MCF 10A (cell line): ENCODE data around the gene CD44. TPM values are rescaled to one million over a fixed set of nuclear protein-coding genes. Genes with fewer than 3 reads are reported as not detected.

Source experiments
- BruUV-seq: library from RNA; stranded (reverse); fragments of 400-500 nt; replicated peaks from 2 replicates; lab custom pipeline; 2021; lab: Mats Ljungman, UMichigan
- CTCF ChIA-PET: fragments of 300-600 bp; sonication (Branson Sonifier 250); formaldehyde crosslinking; extraction: SDS; loops from one replicate; lab custom pipeline; 2021; ENCODE audit warnings: antibody characterized with exemption, inconsistent platforms; lab: Yijun Ruan, JAX
- POLR2A ChIA-PET: fragments of 300-600, 350-650 bp; sonication (Branson Sonifier 250); formaldehyde crosslinking; extraction: SDS; loops from one replicate; lab custom pipeline; 2020; ENCODE audit warnings: antibody characterized with exemption, inconsistent platforms; lab: Yijun Ruan, JAX
- DNase-seq: peaks from one replicate; pipeline ENCODE4 v3.0.0-alpha.2; 2018; ENCODE audit not compliant: unreplicated experiment
- H3K27ac Mint-ChIP-seq: one replicate; pipeline ENCODE4 v1.8.0; 2022; ENCODE audit warnings: mild to moderate bottlenecking, low read depth, mixed read lengths; ENCODE audit not compliant: unreplicated experiment
- H3K27me3 Mint-ChIP-seq: one replicate; pipeline ENCODE4 v1.8.0; 2022; ENCODE audit warnings: mixed read lengths; ENCODE audit not compliant: insufficient read depth, unreplicated experiment
- H3K36me3 Mint-ChIP-seq: one replicate; pipeline ENCODE4 v1.8.0; 2022; ENCODE audit warnings: mild to moderate bottlenecking, moderate library complexity, mixed read lengths; ENCODE audit not compliant: insufficient read depth, unreplicated experiment
- H3K4me1 Mint-ChIP-seq: one replicate; pipeline ENCODE4 v1.8.0; 2022; ENCODE audit warnings: mixed read lengths; ENCODE audit not compliant: insufficient read depth, unreplicated experiment
- H3K4me3 Mint-ChIP-seq: one replicate; pipeline ENCODE4 v1.8.0; 2022; ENCODE audit warnings: mild to moderate bottlenecking, moderate library complexity, mixed read lengths; ENCODE audit not compliant: unreplicated experiment
- H3K9me3 Mint-ChIP-seq: one replicate; pipeline ENCODE4 v1.8.0; 2022; ENCODE audit warnings: mixed read lengths; ENCODE audit not compliant: unreplicated experiment
- intact Hi-C: fragments of 100-400 bp; cut with micrococcal nuclease; formaldehyde crosslinking; loops from 2 replicates; pipeline ENCODE4 v1.14.1; 2022
- total RNA-seq: library from RNA; stranded (reverse); gene quantifications from 2 replicates; pipeline ENCODE4 v1.2.3, GENCODE V29; 2022
- TF ChIP-seq, protein P1 (sequence below): fragments of 200-600 bp; IDR thresholded peaks from one replicate; pipeline ENCODE4 v1.8.0; 2022; ENCODE audit warnings: antibody characterized with exemption, mild to moderate bottlenecking; ENCODE audit not compliant: unreplicated experiment

CD44 gene
- total RNA-seq, 1 experiment from 2014 or later, result 446 TPM

DNA sequence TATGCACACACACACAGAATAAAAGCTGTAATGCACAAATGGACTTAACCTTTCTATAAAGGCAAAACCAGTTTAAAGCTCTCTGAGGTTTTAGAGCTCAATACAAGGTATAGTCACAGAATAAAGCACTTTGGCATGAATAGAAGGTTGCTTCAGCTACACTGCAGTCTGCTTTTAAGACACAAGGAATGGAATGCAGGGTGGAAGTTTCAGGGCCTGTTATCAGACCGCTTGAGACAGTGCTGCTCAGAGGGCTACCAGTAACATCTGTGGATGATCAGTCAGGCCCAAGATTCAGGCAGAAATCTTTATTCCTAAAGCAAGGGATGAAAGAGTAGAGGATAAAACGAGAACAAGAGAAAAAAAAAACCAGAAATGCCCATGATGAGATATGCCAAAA, 46.7 kb downstream of the CD44 start:
- intact Hi-C loops, result no loop called here
- TF ChIP-seq, protein P1, sequence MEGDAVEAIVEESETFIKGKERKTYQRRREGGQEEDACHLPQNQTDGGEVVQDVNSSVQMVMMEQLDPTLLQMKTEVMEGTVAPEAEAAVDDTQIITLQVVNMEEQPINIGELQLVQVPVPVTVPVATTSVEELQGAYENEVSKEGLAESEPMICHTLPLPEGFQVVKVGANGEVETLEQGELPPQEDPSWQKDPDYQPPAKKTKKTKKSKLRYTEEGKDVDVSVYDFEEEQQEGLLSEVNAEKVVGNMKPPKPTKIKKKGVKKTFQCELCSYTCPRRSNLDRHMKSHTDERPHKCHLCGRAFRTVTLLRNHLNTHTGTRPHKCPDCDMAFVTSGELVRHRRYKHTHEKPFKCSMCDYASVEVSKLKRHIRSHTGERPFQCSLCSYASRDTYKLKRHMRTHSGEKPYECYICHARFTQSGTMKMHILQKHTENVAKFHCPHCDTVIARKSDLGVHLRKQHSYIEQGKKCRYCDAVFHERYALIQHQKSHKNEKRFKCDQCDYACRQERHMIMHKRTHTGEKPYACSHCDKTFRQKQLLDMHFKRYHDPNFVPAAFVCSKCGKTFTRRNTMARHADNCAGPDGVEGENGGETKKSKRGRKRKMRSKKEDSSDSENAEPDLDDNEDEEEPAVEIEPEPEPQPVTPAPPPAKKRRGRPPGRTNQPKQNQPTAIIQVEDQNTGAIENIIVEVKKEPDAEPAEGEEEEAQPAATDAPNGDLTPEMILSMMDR, result no peak
- Mint-ChIP-seq H3K9me3 (no peaks in the 10 kb centered on the region), H3K4me3 (no peak overlapping the region), H3K27ac (peak overlapping the region; percentile 69), H3K36me3 (peaks cover 68% of the 10 kb centered on the region), H3K4me1 (peaks cover 10% of the 10 kb centered on the region), H3K27me3 (no peaks in the 10 kb centered on the region)
- ChIA-PET POLR2A (interaction anchor here (0.7 to 1.1 kb wide), 2 partner anchors 13 to 270 kb away, joined by 3 to 5 read pairs; no protein-coding TSS in a partner anchor), CTCF (no interaction called here)
- no peak for DNase-seq
- BruUV-seq, result no TSS peak

DNA sequence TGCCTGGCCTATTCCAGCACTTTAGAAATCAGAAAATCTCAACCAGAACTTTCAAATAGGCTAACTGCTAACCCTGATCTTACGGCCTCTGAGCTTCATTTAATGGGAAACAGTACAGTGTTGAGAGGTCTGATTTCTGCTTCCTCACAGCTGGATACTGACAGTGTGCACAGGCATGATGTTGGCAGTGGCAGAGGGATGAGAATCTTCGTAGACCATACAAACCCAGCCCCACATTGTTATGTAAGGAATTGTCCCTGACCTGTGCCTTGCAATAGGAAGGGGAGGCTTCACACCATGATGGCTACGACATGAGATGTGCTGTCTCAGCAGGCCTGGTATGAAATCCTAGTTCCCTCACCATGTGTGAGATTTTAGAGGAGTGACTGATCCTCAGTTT, 49.0 kb downstream of the CD44 start:
- CTCF ChIA-PET, result interaction anchor here (1.4 kb wide), 1 partner anchor 261 kb away, joined by 4 read pairs; no protein-coding TSS in a partner anchor
- no TSS peak for BruUV-seq

DNA sequence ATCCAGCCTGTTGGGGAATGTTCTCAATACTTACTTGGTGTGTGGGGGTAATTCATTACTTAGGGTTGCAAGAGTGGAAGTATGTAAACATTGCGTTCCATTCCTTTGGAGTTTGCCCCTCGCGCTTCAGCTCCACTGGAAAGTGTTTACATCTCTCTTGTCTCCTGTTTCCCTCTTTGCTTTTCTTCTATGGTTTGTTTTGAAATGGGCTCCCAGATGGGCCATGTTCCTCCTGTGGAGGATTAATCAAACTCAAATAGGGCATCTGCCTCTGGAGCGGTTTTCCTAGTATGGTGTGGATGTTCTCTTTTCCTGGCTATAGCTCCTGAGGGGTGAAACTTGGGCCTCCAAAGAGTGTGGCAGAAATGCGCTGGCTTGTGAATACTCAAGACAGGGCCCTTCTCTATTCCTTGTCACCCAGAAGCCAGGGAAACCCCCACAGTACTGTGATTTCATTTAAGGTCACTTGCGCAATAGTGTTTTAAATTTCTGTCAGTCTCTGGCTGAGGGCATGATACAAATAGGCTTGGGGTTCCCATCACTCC, 51.9 kb downstream of the CD44 start:
- ChIA-PET CTCF (interaction anchor here (0.6 kb wide), 1 partner anchor 264 kb away, joined by 3 read pairs; no protein-coding TSS in a partner anchor), POLR2A (interaction anchor here (0.6 to 1.2 kb wide), 3 partner anchors 23 to 45 kb away, joined by 3 to 7 read pairs (median 4); no protein-coding TSS in a partner anchor)
- no peak for DNase-seq
- TF ChIP-seq, protein P1, result no peak
- no peaks in the 10 kb centered on the region for H3K9me3 Mint-ChIP-seq
- H3K4me1 Mint-ChIP-seq, result peaks cover 5% of the 10 kb centered on the region
- BruUV-seq, result no TSS peak
- intact Hi-C loops, result no loop called here
- H3K36me3 Mint-ChIP-seq, result peaks cover 86% of the 10 kb centered on the region
- H3K27ac Mint-ChIP-seq, result no peak overlapping the region
- no peaks in the 10 kb centered on the region for H3K27me3 Mint-ChIP-seq
- H3K4me3 Mint-ChIP-seq, result no peak overlapping the region

More for the DNA sequence above, 49.0 kb downstream of the CD44 start:
- Mint-ChIP-seq H3K9me3 (no peaks in the 10 kb centered on the region), H3K4me1 (peaks cover 5% of the 10 kb centered on the region), H3K4me3 (no peak overlapping the region), H3K27me3 (no peaks in the 10 kb centered on the region), H3K27ac (no peak overlapping the region), H3K36me3 (peaks cover 70% of the 10 kb centered on the region)
- TF ChIP-seq, protein P1, result no peak
- intact Hi-C loops, result no loop called here
- POLR2A ChIA-PET, result interaction anchor here (0.9 kb wide), 1 partner anchor 48 kb away, joined by 3 read pairs; no protein-coding TSS in a partner anchor
- DNase-seq, result no peak

DNA sequence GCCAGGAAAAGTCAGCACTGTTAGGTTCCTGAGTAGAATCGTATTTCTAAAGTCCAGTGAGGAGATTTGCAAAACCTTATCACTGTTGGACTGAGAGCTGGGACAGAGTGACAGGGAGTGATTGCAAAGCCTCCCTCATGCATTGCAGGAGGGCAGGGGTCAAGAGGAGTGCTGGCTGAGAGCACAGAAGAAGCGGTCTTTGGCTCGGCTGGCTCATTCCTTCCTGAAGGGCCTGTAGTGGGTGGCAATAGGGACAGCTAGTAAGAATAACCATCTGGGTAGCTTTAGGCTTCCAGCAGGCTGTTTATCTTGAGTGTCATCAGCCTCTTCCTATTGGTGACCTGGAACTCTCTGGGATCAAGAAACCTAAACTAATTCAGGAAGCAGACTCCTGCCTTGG, 53.4 kb downstream of the CD44 start:
- CTCF ChIA-PET, result interaction anchor here (0.6 to 1.3 kb wide), 3 partner anchors 16 to 196 kb away, joined by 3 to 5 read pairs (median 3); no protein-coding TSS in a partner anchor
- Mint-ChIP-seq H3K27me3 (no peaks in the 10 kb centered on the region), H3K9me3 (no peaks in the 10 kb centered on the region), H3K4me1 (peaks cover 5% of the 10 kb centered on the region), H3K27ac (peak overlapping the region; percentile 57), H3K36me3 (peaks cover 91% of the 10 kb centered on the region), H3K4me3 (no peak overlapping the region)
- intact Hi-C loops, result no loop called here
- no TSS peak for BruUV-seq
- POLR2A ChIA-PET, result interaction anchor here (0.5 kb wide), 1 partner anchor 266 kb away, joined by 3 read pairs; no protein-coding TSS in a partner anchor
- no peak for DNase-seq
- TF ChIP-seq, protein P1, result no peak
